AG04450 (cell line): ENCODE data around the gene GRB10. TPM values are rescaled to one million over a fixed set of nuclear protein-coding genes. Genes with fewer than 3 reads are reported as not detected.

Source experiments
- CTCF ChIA-PET: fragments of 300-600, 350-600 bp; formaldehyde crosslinking; extraction: SDS; loops from one replicate; lab custom pipeline; 2022; ENCODE audit warnings: antibody characterized with exemption, inconsistent platforms; lab: Charles Lee
- POLR2A ChIA-PET: fragments of 350-600 bp; formaldehyde crosslinking; extraction: SDS; loops from one replicate; lab custom pipeline; 2021; ENCODE audit warnings: antibody characterized with exemption, inconsistent platforms; lab: Yijun Ruan, JAX
- DNase-seq: peaks from one replicate; pipeline ENCODE4 v3.0.0-alpha.2; 2011; ENCODE audit warnings: low read depth, low spot score
- H3K27ac ChIP-seq: one replicate; pipeline ENCODE4 v1.5.1; 2012; ENCODE audit warnings: low read depth, low read length, control low read depth
- H3K27me3 ChIP-seq: one replicate; pipeline ENCODE4 v1.6.0; 2012; ENCODE audit warnings: low read length; ENCODE audit not compliant: control insufficient read depth, insufficient read depth
- H3K4me3 ChIP-seq: 2 replicates; pipeline ENCODE4 v1.5.1; 2011; ENCODE audit warnings: mild to moderate bottlenecking, low read depth, low read length, control low read depth
- H3K9me3 ChIP-seq: 2 replicates; pipeline ENCODE4 v1.5.1; 2012; ENCODE audit warnings: low read length; ENCODE audit not compliant: control insufficient read depth, insufficient read depth
- CTCF ChIP-seq: IDR thresholded peaks from 2 replicates; pipeline ENCODE4 v1.5.1; 2011; ENCODE audit warnings: low read depth, low read length, control low read depth, inconsistent platforms
- polyA plus RNA-seq: library from polyadenylated mRNA; depleted of rRNA; stranded (reverse); fragments of >200 nt; gene quantifications from 2 replicates; pipeline ENCODE4 v1.2.3, GENCODE V29; 2011

The GRB10 gene
- polyA plus RNA-seq, 1 experiment = 8.0 TPM

DNA sequence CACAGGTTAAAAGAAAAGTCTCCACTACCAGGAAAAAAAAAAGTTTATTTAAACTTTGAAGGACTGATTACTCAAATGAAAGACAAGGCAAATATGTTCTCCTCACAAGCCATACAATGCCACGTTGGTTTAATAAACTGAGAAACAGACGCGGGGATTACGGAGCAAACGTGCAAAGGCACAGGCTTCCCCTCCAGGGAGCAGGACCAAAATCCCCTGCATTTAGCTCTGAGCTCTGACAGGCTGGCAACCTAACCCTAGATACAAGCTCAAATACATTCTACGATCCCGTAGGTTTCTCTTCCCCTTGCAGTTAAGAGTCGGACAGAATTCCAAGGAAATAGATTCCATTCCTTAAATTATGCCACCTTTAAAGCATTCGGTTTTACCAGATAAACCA lies 7.7 kb upstream of the GRB10 start:
- no peak for TF ChIP-seq CTCF
- peaks cover 14% of the 10 kb centered on the region for H3K9me3 ChIP-seq
- ChIA-PET POLR2A (interaction anchor here (0.6 kb wide), 1 partner anchor 256 kb away, joined by 3 read pairs; no protein-coding TSS in a partner anchor), CTCF (interaction anchor here (0.9 to 2.9 kb wide), 6 partner anchors 73 to 371 kb away, joined by 3 to 7 read pairs (median 4); no protein-coding TSS in a partner anchor)
- H3K27ac ChIP-seq = no peak overlapping the region
- peaks cover 8% of the 10 kb centered on the region for H3K27me3 ChIP-seq
- DNase-seq = no peak
- H3K4me3 ChIP-seq = no peak overlapping the region

DNA sequence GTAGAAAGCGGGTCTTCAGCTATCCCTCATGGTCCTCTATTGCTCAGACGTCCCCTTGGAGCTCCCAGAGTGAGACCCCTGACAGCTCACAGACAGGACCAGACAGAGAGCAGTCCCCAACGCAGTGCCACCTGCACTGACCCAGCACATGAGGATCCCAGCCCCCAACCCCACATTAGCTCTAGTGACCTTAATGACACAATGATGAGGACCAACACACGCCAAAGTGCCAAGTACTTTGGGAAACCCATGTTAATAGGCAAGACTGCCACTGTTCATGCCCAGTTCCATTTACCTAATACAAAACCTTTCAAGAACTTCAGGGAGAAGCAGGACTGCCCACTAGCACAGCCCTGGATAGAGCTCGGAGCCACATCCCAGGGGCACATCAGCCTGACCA lies 5.7 kb upstream of the GRB10 start:
- no peak overlapping the region for H3K27ac ChIP-seq
- ChIA-PET POLR2A (no interaction called here), CTCF (no interaction called here)
- H3K27me3 ChIP-seq = no peaks in the 10 kb centered on the region
- DNase-seq = no peak
- TF ChIP-seq CTCF = no peak
- peaks cover 14% of the 10 kb centered on the region for H3K9me3 ChIP-seq
- no peak overlapping the region for H3K4me3 ChIP-seq

- POLR2A ChIA-PET = no interaction called here
Measured at GRCh38 chr7:50787825-50788224, 5.1 kb upstream of the GRB10 start.

GRCh38 chr7:50785346-50785745 lies 2.6 kb upstream of the GRB10 start:
- H3K27ac ChIP-seq = no peak overlapping the region
- ChIA-PET CTCF (interaction anchor here (0.9 to 1.1 kb wide), 3 partner anchors 34 to 356 kb away, joined by 3 to 8 read pairs (median 3); no protein-coding TSS in a partner anchor), POLR2A (no interaction called here)
- TF ChIP-seq CTCF = no peak
- no peaks in the 10 kb centered on the region for H3K27me3 ChIP-seq
- H3K4me3 ChIP-seq = no peak overlapping the region
- H3K9me3 ChIP-seq = peaks cover 19% of the 10 kb centered on the region
- DNase-seq = no peak

More at GRCh38 chr7:50787825-50788224, 5.1 kb upstream of the GRB10 start:
- no peak for TF ChIP-seq CTCF
- H3K4me3 ChIP-seq = no peak overlapping the region
- no peak for DNase-seq
- CTCF ChIA-PET = no interaction called here
- peaks cover 16% of the 10 kb centered on the region for H3K9me3 ChIP-seq
- no peak overlapping the region for H3K27ac ChIP-seq
- no peaks in the 10 kb centered on the region for H3K27me3 ChIP-seq

DNA sequence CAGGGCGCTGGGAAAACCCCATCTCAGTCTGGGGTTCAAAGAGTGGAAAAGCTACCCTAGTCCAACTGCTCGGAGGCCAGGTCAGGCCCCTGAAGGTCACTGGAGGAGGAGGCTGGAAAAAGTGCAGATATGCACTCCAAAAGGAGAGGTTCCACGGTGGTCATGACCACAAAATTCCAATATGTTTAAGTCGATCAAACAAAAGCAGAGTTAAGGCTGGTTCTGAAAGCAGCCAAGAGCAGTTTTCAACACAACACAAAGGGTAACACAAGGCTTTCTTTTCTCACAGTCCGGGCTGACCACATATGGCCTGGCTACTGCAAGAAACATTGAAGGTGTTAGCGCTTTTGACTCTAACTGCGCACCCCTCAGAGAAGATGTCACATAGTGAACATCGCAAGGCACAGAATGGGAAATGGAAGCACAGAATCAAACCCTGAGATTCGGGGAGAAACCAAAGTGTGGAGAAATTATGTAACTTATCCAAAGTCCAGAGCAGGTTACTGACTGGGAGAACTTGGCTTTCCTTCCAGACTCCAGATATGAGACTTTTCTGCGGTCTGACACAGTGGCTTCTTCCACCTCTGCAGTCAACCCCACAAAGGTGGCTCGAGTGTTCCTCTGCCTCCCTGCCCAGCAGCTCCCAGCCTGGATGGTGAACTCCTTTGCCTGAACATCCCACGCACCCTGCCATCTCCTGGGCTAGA lies 1.3 kb upstream of the GRB10 start:
- no peak overlapping the region for H3K27ac ChIP-seq
- ChIA-PET CTCF (interaction anchor here (0.7 to 0.8 kb wide), 2 partner anchors 269 to 379 kb away, joined by 3 read pairs; no protein-coding TSS in a partner anchor), POLR2A (interaction anchor here (0.7 kb wide), 1 partner anchor 287 kb away, joined by 3 read pairs; no protein-coding TSS in a partner anchor)

More for the DNA sequence above, 1.3 kb upstream of the GRB10 start:
- TF ChIP-seq CTCF = no peak
- Histone ChIP-seq H3K9me3 (peaks cover 19% of the 10 kb centered on the region), H3K4me3 (no peak overlapping the region), H3K27me3 (no peaks in the 10 kb centered on the region)
- no peak for DNase-seq
